ENCODE results near the gene TMEM18.

Gene TMEM18

DNA sequence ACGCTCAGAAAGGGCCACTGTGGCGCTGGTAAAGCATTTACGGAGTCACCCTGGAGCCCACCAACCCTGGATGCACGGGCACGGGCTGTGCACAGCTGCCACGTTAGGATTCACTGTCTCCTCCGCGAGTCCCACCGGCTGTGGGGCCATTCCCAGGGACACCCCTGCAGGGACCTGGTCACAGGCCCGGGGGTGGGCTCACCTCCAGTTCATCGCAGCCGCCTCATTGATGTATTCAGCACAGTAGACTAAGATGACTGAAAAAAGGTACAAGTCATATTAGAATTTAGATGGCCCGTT is 4.7 kb downstream of the TMEM18 start:
- no peak for DNase-seq (ENCODE audit: low spot score)

DNA sequence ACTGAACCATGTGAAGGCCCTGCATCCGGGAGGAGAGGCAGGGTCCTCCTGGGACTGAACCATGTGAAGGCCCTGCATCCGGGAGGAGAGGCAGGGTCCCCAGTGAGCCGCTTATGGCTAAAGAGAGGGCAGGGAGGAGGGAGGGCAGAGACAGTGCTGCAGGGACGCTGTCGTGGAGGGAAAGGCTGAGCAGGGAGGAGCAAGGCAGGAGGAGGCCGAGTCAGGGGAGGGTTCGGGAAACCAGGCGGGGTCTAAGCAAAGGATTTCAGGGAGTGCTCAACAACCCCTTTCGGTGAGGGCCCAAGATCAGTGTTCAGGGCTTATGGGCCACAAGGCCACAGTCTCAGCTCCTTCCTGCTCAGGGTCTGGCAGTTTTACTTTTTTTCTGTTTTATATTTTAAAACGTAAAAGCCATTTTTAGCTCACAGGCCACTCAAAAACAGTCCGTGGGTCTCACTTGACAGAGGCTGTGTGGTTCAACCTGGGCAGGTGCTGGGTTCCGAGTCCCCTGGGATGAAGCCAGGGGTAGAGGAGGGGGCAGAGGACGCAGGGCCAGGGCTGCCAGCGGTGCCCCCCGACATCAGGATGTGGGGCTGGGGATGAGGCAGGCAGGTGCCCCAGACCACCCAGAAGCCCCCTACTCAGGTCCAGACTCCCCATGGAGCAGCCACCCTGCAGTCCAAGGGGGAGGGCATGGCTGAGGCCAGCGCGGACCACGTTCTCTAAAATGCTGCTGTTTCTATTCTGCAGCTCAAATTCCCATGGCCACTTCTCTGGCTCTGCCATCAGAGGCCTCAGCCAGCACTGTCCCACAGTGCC is 5.2 kb downstream of the TMEM18 start:
- no peak for DNase-seq (ENCODE audit: low spot score)

GRCh38 chr2:671072-671471 is 6.1 kb downstream of the TMEM18 start:
- no peak for DNase-seq (ENCODE audit: low spot score)

DNA sequence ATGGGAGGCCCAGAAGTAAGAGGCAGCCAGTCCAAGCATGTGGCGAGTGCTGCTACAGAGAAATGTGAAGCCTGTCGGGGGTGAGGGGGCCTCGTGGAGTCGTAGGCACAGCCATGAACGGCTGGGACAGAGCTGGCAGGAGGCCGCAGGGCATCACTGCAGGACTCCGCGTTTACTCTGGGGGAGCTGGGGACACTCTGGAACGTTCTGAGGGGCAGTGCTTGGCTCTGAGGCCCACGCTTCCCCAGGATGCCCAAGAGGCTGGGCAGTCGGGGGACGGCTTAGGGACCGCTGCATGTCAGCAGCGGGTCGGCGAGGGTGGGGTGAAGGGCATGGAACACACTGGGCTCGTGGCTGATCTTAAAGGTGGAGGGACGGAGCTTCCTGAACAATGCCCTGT is 6.6 kb downstream of the TMEM18 start:
- DNase-seq (ENCODE audit: low spot score) = no peak

DNA sequence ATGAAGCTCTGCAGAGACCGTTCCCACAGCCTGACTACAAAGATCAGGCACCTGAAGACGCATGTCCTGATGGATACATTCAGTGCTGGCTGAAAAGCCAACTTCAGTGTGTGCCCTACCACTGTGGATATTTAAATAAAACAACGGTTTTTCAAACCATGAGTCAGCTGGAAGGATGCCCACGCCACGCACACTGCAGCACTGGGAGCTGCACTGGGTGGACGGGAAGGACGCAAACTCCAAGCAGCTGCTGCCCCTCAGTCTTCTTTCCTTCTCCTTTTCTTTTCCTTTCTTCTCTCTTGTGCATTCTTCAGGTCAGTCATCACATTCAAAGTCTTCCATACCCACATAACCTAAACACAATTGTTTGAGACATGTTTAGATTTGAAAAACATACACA is 7.9 kb downstream of the TMEM18 start:
- DNase-seq (ENCODE audit: low spot score) = no peak

- no peak for DNase-seq (ENCODE audit: low spot score)
These were observed 9.2 kb downstream of the TMEM18 start for GRCh38 chr2:668000-668398.

- no peak for DNase-seq (ENCODE audit: low spot score)
These were observed 9.7 kb downstream of the TMEM18 start for GRCh38 chr2:667332-667999.

DNA sequence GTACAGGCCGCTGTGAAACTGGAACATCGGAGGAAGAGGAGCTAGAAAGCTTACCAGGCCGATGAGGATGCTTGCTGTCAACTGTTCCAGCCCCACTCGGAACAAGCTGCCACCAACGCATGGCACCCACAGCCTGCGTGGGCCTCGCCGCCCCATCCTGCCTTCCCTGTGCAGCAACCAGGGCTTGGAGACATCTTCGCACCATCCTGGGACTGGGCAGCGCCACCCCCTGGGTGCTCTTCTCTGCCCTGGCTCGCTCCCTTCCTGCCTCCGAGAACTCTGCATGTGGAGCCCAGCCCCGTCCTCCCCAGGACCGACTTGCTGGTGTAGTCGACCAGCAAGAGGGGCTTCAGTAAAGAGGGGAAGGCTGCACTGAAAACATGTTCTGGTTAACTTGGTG is 10.8 kb downstream of the TMEM18 start:
- no peak for DNase-seq (ENCODE audit: low spot score)

GRCh38 chr2:665340-666073 is 11.7 kb downstream of the TMEM18 start:
- no peak for DNase-seq (ENCODE audit: low spot score)

- DNase-seq (ENCODE audit: low spot score) = no peak
These were observed 13.1 kb downstream of the TMEM18 start for GRCh38 chr2:664063-664462.

DNA sequence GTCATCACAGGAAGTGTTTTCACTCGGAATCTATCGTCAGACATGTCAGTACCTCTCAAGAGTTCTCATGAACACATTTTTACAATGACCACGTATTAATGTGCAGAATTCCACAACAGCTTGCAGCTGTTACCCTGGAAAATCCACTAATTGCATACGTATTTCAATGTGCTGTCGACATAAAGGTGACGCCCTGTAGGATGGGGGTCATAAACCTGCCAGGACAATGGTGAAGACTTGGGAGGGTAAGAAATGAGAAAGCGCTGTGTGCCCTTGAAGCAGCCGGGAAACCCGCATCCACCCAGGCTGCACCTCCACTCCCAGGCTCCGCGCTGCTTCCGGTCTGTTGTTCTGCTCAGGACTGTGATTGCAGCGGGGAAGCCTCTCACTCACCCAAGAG is 14.0 kb downstream of the TMEM18 start:
- no peak for DNase-seq (ENCODE audit: low spot score)

DNA sequence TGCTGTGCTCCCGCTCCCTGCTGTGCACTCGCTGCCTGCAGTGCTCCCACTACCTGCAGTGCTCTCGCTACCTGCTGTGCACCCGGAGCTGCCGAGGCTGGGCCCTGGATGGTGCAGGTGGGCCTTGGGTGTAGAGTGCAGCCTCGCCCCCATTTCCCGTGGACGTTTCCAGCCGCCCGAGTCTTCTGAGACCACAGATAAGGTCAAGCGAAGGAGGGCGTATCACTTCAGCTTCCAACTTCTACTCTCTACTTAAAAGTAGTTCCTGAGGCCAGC is 15.9 kb downstream of the TMEM18 start:
- no peak for DNase-seq (ENCODE audit: low spot score)

- DNase-seq (ENCODE audit: low spot score) = no peak
These were observed 16.4 kb downstream of the TMEM18 start for GRCh38 chr2:660586-661359.

- no peak for DNase-seq (ENCODE audit: low spot score)
These were observed 17.2 kb downstream of the TMEM18 start for GRCh38 chr2:660029-660428.

GRCh38 chr2:658426-658825 is 18.8 kb downstream of the TMEM18 start:
- no peak for DNase-seq (ENCODE audit: low spot score)

DNA sequence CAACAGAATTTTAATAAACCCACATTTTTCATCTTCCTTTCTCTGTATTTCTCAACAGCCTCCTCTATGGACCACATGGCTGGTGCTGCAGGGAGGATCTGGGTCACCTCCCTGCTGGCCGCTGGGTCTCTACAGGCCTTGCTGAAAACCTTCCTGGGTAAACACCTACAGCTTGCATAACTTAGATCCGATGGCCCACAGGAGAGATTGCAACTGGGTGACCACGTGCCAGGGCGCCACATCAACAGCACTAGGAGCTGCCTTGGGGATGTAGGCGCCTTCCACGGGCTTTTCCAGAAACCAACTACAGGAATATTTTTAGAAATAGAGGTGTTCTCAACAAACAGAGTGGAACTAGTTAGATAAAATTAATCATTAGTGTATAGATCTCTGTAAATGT is 19.4 kb downstream of the TMEM18 start:
- no peak for DNase-seq (ENCODE audit: low spot score)

DNA sequence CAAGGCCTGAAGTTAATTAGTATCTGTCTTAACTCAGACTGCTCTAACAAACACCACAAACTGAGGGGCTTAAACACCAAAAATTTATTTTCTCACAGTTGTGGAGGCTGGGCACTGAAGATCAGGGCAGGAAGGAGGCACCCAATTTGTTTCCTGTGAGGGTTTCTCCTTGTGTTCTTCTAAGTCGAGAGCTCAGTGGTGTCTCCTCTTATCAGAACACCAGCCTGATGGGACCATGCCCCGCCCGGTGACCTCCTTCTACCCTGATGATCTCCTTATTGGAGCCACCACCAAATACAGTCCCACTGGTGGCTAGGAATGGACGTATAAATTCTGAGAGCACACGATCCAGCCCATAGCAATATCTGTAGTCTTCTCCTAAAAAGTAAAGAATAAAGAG is 20.5 kb downstream of the TMEM18 start:
- DNase-seq (ENCODE audit: low spot score) = peak; percentile 17

- no peak for DNase-seq (ENCODE audit: low spot score)
These were observed 21.6 kb downstream of the TMEM18 start for GRCh38 chr2:655626-656025.

GRCh38 chr2:654896-655295 is 22.3 kb downstream of the TMEM18 start:
- DNase-seq (ENCODE audit: low spot score) = no peak

- no peak for DNase-seq (ENCODE audit: low spot score)
These were observed 23.4 kb downstream of the TMEM18 start for GRCh38 chr2:653645-654425.

DNA sequence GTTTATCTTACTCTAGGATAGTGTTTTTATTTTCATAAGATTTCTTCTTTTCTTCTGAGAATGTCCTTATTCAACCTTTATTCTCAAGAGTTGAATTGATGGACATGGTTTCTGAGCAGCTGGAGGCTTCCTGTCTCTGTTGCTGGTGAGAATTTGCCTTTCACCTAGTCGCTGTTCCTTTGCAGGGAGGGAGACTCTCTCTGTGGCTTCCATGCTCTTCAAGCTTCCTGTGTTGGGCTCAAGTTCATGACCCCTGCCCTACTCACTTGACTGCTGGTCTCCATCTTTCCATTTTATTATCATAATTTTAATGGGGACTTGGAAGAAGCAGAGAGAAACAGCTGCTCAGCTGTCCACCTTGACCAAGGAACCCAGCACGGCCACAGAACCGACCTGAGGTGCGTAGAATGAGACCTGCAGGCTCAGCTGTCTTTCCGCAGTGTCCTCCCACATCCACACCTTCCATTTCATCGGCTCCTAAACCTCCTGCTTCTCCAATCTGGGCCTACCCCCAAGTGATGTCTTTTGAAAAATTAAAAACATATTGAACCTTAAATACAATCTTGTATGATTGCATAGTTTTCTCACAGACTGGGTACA is 24.2 kb downstream of the TMEM18 start:
- DNase-seq (ENCODE audit: low spot score) = no peak

GRCh38 chr2:651951-652373 is 25.2 kb downstream of the TMEM18 start:
- DNase-seq (ENCODE audit: low spot score) = no peak

All from hematopoietic multipotent progenitor cell treated with erythropoietin and hydrocortisone succinate and interleukin-3 and kit ligand, for 17 days (in vitro differentiated cells).